ENCODE measurements around the gene TMED7.

The TMED7 gene

GRCh38 chr5:115580941-115581340 lies 44.9 kb downstream of the TMED7 start:
- no peak for TF ChIP-seq ZNF274 (IDR thresholded peaks at IDR 0.05; ENCODE audit: low read depth, low read length)
- H3K4me3 ChIP-seq (ENCODE audit: low read length) = no peak overlapping the region

GRCh38 chr5:115579747-115580173 lies 46.1 kb downstream of the TMED7 start:
- no peak overlapping the region for H3K4me3 ChIP-seq (ENCODE audit: low read length)
- TF ChIP-seq ZNF274 (IDR thresholded peaks at IDR 0.05; ENCODE audit: low read depth, low read length) = no peak

GRCh38 chr5:115579216-115579615 lies 46.6 kb downstream of the TMED7 start:
- H3K4me3 ChIP-seq (ENCODE audit: low read length) = no peak overlapping the region; the same call in 1 of the 2 replicates
- no peak for TF ChIP-seq ZNF274 (IDR thresholded peaks at IDR 0.05; ENCODE audit: low read depth, low read length)

GRCh38 chr5:115578657-115579056 lies 47.2 kb downstream of the TMED7 start:
- no peak overlapping the region for H3K4me3 ChIP-seq (ENCODE audit: low read length)
- TF ChIP-seq ZNF274 (IDR thresholded peaks at IDR 0.05; ENCODE audit: low read depth, low read length) = no peak

- no peak for TF ChIP-seq ZNF274 (IDR thresholded peaks at IDR 0.05; ENCODE audit: low read depth, low read length)
- H3K4me3 ChIP-seq (ENCODE audit: low read length) = no peak overlapping the region
Measured at GRCh38 chr5:115577741-115578140, 48.1 kb downstream of the TMED7 start.

DNA sequence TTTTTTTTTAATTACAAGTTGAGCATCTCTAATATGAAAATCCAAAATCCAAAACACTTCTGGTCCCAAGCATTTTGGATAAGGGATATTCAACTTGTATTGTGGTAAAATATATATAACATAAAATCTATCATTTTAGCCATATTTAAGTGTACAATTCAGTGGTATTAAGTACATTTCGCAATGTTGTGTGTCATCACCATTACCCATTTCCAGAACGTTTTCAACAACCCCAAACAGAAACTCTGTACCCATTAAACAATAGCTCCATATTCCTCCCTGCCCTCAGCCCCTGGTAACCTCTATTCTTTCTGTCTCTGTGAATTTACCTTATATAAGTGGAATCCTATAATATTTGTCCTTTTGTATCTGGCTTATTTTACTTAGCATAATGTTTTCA lies 48.5 kb downstream of the TMED7 start:
- H3K4me3 ChIP-seq (ENCODE audit: low read length) = no peak overlapping the region
- no peak for TF ChIP-seq ZNF274 (IDR thresholded peaks at IDR 0.05; ENCODE audit: low read depth, low read length)

GRCh38 chr5:115575167-115576070 lies 50.4 kb downstream of the TMED7 start:
- TF ChIP-seq ZNF274 (IDR thresholded peaks at IDR 0.05; ENCODE audit: low read depth, low read length) = no peak
- no peak overlapping the region for H3K4me3 ChIP-seq (ENCODE audit: low read length)

DNA sequence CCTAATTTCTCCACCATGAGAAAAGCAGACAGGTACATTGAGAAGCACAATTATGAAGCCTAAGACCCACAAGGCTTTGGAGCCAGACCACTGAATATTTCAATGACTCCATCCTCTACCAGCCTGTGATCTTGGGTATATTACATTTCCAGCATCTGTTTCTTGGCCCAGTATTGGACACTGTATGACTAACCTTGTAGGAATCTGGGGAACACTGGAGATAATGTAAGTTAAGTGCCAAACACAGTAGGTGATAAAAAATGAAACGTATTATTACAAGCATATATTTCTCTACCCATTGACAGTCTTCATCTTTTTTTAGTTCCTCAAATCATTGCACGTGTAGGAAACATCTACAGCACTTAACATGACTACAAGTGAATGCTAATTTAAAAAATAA lies 52.7 kb downstream of the TMED7 start:
- TF ChIP-seq ZNF274 (IDR thresholded peaks at IDR 0.05; ENCODE audit: low read depth, low read length) = no peak
- no peak overlapping the region for H3K4me3 ChIP-seq (ENCODE audit: low read length)

- H3K4me3 ChIP-seq (ENCODE audit: low read length) = no peak overlapping the region
- TF ChIP-seq ZNF274 (IDR thresholded peaks at IDR 0.05; ENCODE audit: low read depth, low read length) = no peak
Measured at GRCh38 chr5:115571441-115571878, 54.4 kb downstream of the TMED7 start.

- no peak for TF ChIP-seq ZNF274 (IDR thresholded peaks at IDR 0.05; ENCODE audit: low read depth, low read length)
- no peak overlapping the region for H3K4me3 ChIP-seq (ENCODE audit: low read length)
Measured at GRCh38 chr5:115568668-115569067, 57.2 kb downstream of the TMED7 start.

- no peak for TF ChIP-seq ZNF274 (IDR thresholded peaks at IDR 0.05; ENCODE audit: low read depth, low read length)
- H3K4me3 ChIP-seq (ENCODE audit: low read length) = no peak overlapping the region
Measured at GRCh38 chr5:115565233-115565632, 60.6 kb downstream of the TMED7 start.
